Mucosa of stomach (tissue), 1 donor: ENCODE results near the gene MYL2.

Experiments used
- H3K27me3 ChIP-seq: one replicate; pipeline ENCODE4 v1.7.0; 2013; ENCODE audit warnings: mild to moderate bottlenecking, low read length; ENCODE audit not compliant: control insufficient read depth, insufficient read depth
- H3K36me3 ChIP-seq: one replicate; pipeline ENCODE4 v1.7.0; 2013; ENCODE audit warnings: low read length; ENCODE audit not compliant: control insufficient read depth, insufficient read depth
- H3K4me1 ChIP-seq: one replicate; pipeline ENCODE4 v1.7.0; 2013; ENCODE audit warnings: mild to moderate bottlenecking, low read length; ENCODE audit not compliant: control insufficient read depth, insufficient read depth
- H3K4me3 ChIP-seq: one replicate; pipeline ENCODE4 v1.7.0; 2013; ENCODE audit warnings: low read length
- H3K9ac ChIP-seq: one replicate; pipeline ENCODE4 v1.7.0; 2013; ENCODE audit warnings: mild to moderate bottlenecking, low read length, moderate library complexity
- H3K9me3 ChIP-seq: one replicate; pipeline ENCODE4 v1.7.0; 2013; ENCODE audit warnings: mild to moderate bottlenecking, low read length, moderate library complexity; ENCODE audit not compliant: control insufficient read depth
- donor health status: Pancreatic carcinoma.

The MYL2 gene

DNA sequence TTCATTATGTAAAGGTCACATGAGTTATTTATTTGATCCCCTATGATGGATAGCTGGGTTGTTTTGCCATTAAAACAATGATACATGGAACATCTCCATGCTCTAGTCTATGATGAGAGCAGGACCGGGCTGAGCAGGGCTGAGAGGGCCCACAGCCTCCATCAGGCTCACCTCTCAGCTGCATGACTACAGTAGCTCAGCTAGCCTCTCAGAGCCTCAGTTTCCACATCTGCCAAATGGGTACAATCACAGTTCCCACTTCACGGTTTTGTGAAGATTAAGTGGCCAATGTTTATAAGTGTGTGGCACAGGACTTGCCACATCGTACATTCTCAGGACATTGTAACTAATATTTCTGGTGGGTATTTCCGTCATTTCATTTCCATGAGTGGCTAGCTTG is 19.9 kb upstream of the MYL2 start:
- Histone ChIP-seq H3K27me3 (no peaks in the 10 kb centered on the region), H3K4me3 (no peak overlapping the region), H3K9me3 (no peaks in the 10 kb centered on the region), H3K9ac (no peak overlapping the region), H3K36me3 (no peaks in the 10 kb centered on the region), H3K4me1 (no peaks in the 10 kb centered on the region)

DNA sequence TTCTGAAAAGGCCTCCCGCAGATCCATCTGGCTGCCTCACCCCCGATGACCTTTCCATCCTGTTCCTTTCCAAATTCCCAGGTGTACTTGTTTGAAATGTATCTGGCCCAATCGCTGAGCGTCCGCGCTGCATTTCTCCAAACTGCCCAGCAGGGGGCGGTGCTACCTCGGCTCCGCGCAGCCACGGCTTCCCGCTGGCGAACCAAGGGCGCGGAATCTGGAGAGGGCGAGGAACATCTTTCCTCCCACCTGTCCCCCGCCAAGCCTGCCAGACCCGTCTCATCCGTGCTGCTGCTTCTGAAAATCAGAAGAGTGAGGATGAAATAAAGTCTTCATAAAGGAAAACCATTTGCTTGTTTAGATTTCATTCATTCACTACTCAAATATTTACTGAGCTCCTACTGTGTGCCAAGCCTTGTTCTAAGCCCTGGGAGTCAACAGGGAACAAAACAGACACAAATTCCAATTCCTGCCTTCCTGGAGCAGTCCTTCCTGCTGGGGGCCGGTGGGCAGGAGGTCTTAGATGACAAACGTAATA is 16.8 kb upstream of the MYL2 start:
- no peak overlapping the region for H3K9ac ChIP-seq
- H3K4me3 ChIP-seq: no peak overlapping the region
- no peaks in the 10 kb centered on the region for H3K4me1 ChIP-seq
- no peaks in the 10 kb centered on the region for H3K9me3 ChIP-seq
- no peaks in the 10 kb centered on the region for H3K27me3 ChIP-seq
- H3K36me3 ChIP-seq: no peaks in the 10 kb centered on the region

DNA sequence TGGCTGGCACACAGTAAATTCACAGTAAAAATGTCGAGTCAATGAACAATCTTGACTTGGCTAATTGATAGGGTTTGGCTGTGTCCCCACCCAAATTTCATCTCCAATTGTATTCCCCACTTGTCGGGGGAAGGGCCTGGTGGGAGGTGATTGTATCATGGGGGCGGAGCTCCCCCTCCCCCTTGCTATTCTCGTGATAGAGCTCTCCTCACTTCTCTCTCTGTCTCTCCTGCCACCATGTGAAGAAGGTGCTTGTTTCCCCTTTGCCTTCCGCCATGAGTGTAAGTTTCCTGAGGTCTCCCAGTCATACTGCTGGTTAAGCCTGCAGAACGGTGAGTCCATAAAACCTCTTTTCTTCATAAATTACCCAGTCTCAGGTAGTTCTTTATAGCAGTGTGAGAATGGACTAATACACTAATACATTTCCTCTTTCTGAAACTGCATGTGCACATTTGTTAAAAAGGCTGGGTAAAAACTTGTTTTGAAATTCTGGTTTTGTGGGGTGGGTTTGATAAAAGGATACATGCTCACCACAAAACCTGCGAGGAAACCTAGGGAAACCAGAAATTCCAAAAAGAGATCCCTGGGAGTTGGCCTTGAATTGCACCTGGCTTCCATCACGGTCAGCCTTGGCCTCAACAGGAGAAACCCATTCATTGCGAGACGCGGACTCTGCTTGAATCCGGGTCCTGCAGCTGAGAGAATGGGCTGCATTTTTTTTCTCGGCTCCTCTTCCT is 16.2 kb upstream of the MYL2 start:
- Histone ChIP-seq H3K4me1 (no peaks in the 10 kb centered on the region), H3K4me3 (no peak overlapping the region), H3K27me3 (peaks cover 6% of the 10 kb centered on the region), H3K9me3 (no peaks in the 10 kb centered on the region), H3K9ac (no peak overlapping the region), H3K36me3 (no peaks in the 10 kb centered on the region)

DNA sequence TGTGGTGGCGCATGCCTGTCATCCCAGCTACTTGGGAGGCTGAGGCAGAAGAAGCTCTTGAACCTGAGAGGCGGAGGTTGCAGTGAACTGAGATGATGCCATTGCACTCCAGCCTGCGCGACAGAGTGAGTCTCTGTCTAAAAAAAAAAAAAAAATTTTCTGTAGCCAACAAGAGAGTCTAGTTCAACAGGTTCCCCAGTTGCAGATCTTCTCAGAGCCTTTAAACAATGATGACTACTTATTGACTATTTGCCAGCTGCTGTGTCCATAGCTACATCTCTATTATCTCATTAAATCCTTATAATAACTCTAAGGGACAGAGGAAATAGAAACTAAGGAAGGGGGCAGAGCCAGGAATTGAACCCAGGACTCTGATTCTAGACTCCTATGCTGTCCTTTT is 15.2 kb upstream of the MYL2 start:
- Histone ChIP-seq H3K4me1 (no peaks in the 10 kb centered on the region), H3K27me3 (peaks cover 6% of the 10 kb centered on the region), H3K9me3 (no peaks in the 10 kb centered on the region), H3K36me3 (no peaks in the 10 kb centered on the region), H3K4me3 (no peak overlapping the region), H3K9ac (no peak overlapping the region)

DNA sequence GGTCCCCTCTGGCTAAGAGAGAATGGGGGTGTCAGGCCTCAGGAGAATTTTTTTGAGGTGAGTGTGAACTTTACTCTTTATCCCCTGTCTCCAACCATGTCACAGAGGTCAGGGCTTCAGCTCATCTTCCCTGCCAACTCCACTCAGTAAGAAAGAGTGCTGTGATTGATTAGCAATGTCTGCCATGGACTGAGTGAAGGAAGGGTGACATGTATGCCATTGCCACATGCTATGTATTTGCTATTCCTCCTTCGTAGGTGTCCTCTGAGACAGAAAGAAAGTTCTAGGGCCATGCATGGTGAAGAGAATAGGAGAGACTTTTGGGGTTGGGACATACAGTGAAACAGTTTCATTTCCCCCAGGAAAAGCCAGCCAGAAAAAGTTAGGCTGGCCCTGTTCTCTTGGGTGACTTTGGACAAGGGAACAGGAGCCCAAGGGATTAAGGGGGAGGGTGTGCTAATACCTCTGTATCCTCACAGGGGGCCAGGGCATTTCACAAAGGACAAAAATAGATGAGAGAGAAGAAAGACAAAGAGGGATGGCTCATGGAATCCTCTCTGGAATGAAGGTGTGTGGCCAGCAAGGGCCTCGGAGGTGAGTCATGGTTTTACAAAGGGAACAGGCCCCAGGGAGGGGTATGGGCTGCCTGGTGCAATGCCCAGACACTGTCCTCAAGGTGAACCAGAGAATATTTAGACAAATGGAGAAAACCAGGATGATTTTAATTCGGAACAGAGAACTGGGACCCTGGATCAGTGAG is 13.9 kb upstream of the MYL2 start:
- H3K4me3 ChIP-seq: no peak overlapping the region
- peaks cover 6% of the 10 kb centered on the region for H3K27me3 ChIP-seq
- no peak overlapping the region for H3K9ac ChIP-seq
- no peaks in the 10 kb centered on the region for H3K4me1 ChIP-seq
- H3K36me3 ChIP-seq: no peaks in the 10 kb centered on the region
- no peaks in the 10 kb centered on the region for H3K9me3 ChIP-seq

DNA sequence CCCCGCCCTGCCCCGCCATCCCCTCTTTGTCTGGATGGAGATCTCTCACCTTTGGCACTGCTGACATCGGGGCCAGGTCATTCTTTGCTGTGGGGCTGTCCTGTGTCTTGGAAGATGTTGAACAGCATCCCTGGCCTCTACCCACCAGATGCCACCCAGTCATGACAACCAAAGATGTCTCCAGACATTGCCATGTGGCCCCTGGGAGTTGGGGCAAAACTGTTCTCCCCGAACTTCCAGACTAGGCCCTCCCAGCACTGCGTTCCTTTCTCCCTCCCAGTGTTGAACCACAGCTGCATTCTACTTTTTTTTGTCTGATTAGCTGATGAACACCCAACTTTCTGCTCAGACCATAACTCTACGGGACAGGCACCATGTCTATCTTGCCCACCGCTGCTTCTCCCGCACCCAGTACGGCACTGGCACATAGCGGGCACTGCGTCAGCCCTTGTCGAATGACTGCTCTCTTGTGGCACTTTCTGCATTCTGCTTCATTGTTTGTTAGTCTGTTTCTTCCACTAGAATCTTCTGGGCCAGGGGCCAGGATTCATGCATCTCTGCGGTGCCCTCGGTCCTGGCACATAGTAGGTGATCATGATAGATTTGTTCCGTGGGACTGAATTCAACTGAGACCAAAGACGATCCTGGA is 13.1 kb upstream of the MYL2 start:
- H3K36me3 ChIP-seq: no peaks in the 10 kb centered on the region
- H3K4me1 ChIP-seq: no peaks in the 10 kb centered on the region
- no peaks in the 10 kb centered on the region for H3K9me3 ChIP-seq
- H3K9ac ChIP-seq: no peak overlapping the region
- no peak overlapping the region for H3K4me3 ChIP-seq
- H3K27me3 ChIP-seq: peaks cover 6% of the 10 kb centered on the region

DNA sequence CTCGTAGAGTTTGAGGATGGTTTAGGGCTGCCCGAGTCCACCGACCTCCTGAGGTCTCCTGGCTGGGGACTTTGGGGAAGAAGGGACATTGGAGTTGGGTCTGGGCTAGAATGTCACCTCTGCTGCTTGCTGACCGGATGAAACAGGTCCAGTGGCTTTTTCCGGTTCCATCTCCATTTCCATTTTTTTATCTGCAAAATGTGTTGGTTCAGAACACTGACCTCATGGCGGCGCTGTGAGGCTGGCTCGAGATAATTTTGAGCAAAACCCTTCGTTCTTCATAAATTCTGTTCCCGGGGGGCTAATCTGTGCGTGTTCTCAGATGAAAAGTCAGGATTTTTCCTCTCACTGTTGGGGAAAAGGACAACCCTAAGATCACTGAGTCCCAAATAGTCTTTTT is 11.7 kb upstream of the MYL2 start:
- Histone ChIP-seq H3K9me3 (no peaks in the 10 kb centered on the region), H3K4me3 (no peak overlapping the region), H3K36me3 (no peaks in the 10 kb centered on the region), H3K4me1 (no peaks in the 10 kb centered on the region), H3K27me3 (peaks cover 6% of the 10 kb centered on the region), H3K9ac (no peak overlapping the region)

DNA sequence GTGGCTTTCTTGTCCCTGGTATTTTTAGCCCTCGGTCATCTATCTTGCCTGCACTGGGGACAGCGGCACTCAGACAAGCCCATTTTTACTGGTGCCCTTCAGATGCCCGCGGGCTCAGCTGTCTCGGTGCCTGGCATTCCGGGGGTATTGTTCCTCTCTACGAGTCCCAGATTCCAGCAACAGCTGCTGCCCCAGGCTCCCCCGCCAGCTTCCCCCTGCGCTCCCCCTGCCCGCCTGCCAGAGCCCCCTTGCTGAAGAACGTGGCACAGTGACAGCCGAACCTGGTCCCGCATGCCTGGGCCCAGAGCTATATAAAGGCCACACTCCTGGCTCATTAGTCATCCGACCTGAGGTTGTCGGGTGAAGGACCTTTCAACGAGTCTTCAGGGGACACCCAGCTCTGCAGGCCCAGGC is 10.9 kb upstream of the MYL2 start:
- Histone ChIP-seq H3K27me3 (peaks cover 6% of the 10 kb centered on the region), H3K36me3 (no peaks in the 10 kb centered on the region), H3K4me3 (no peak overlapping the region), H3K9me3 (no peaks in the 10 kb centered on the region), H3K4me1 (no peaks in the 10 kb centered on the region), H3K9ac (no peak overlapping the region)

DNA sequence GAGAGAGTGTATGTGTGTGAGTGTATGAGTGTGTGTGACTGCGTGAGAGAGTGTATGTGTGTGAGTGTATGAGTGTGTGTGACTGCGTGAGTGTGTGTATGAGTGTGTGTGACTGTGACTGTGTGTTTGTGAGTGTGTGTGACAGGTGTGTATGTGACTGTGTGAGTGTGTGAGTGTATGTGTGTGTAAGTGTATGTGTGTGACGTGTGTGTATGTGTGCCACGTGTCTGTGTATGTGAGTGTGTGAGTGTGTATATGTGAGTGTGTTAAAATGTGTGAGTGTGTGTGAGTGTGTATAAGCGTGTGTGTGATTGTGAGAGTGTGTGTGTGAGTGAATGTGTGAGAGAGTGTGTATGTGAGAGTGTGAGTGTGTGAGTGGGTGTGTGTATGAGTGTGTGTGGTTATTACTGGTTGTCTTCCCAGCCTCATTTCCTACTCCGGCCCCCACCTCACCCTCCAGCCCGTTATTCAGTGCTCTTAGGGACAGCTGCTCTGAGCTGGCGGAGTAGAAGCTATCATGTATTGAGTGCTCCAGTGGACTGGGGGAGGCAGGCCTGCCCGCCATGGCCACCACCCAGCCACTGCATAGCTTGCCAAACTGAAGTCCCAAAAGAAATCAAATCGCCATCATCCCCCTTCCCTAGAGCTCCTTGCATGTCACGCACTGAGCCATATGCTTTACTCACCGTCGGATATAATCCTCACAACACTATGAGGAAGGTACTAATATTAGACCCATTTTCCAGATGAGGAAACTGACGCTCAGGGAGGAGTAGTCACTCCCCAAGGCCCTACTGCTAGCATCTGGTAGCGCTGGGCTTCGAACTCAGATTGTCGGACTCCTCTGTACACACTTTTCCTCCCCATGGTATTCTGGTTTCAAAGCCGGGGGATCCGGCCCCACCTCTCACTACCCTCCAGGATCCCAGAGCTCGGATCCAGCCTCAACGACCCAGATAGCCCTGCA is 10.3 kb upstream of the MYL2 start:
- no peak overlapping the region for H3K4me3 ChIP-seq
- peaks cover 6% of the 10 kb centered on the region for H3K27me3 ChIP-seq
- no peaks in the 10 kb centered on the region for H3K36me3 ChIP-seq
- no peak overlapping the region for H3K9ac ChIP-seq
- H3K9me3 ChIP-seq: no peaks in the 10 kb centered on the region
- no peaks in the 10 kb centered on the region for H3K4me1 ChIP-seq

DNA sequence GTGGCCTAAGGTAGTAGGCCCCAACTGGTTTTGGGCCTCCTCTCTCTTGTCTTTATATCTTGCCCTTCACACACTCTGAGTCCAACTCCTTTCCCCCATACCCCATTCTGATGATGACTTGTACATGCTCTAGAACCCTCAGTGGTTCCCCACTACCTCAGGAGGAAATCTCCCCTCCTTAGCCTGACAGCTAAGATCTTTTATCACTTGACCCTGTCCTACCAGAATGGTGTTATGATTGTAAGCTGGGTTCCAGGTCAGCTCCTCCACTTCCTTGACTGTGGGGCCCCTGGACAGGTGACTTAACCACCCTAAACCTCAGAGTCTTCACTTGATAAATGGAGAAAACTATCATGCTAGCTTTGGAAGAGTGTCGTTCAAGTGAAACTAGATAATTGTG is 9.4 kb upstream of the MYL2 start:
- Histone ChIP-seq H3K27me3 (peaks cover 6% of the 10 kb centered on the region), H3K4me1 (no peaks in the 10 kb centered on the region), H3K9ac (no peak overlapping the region), H3K36me3 (no peaks in the 10 kb centered on the region), H3K9me3 (no peaks in the 10 kb centered on the region), H3K4me3 (no peak overlapping the region)

DNA sequence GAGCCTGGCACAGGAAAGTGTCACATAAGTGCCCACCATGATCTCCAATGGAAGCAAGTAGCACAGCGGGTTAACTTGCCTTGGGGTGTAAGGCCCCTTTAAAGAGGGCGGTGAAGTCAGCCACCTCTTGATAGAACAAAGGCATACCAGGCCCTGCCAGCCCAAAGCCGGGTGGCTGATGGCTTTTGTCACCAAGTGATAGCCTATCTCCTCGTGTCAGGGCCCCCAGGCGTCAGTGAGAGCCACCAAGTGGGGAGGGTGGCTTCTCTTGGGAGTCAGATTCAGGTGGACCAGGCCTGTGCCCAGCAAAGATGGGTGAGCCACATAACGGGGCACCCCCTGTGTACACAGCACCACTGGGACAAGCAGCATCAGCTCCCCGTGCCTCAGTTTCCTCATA is 8.3 kb upstream of the MYL2 start:
- Histone ChIP-seq H3K27me3 (peaks cover 6% of the 10 kb centered on the region), H3K4me1 (no peaks in the 10 kb centered on the region), H3K9ac (no peak overlapping the region), H3K4me3 (no peak overlapping the region), H3K36me3 (no peaks in the 10 kb centered on the region), H3K9me3 (no peaks in the 10 kb centered on the region)
